Activated T-helper 1 cell treated with anti-CD3 and anti-CD28 coated beads, Interleukin-12 subunit alpha, Interleukin-12 subunit beta, Interleukin-2, Interleukin-4 antibody, amounts not matched to agents 30 ng/mL and 10 ng/mL and 1 ng/mL, durations not matched to agents 14 hours and 24 hours and 36 hours (primary cell): Measurements from ENCODE around the gene DPH1. TPM values are rescaled to one million over a fixed set of nuclear protein-coding genes. Genes with fewer than 3 reads are reported as not detected.

ENCODE experiments used
- DNase-seq: peaks from one replicate; pipeline ENCODE4 v3.0.0; 2021; ENCODE audit warnings: low spot score
- H3K27ac Mint-ChIP-seq: one replicate; pipeline ENCODE4 v1.8.0; 2021; ENCODE audit warnings: mild to moderate bottlenecking, mixed read lengths
- H3K27me3 Mint-ChIP-seq: one replicate; pipeline ENCODE4 v1.8.0; 2022; ENCODE audit warnings: mild to moderate bottlenecking, moderate library complexity, mixed read lengths; ENCODE audit not compliant: insufficient read depth
- H3K36me3 Mint-ChIP-seq: one replicate; pipeline ENCODE4 v1.8.0; 2021; ENCODE audit warnings: low read depth, mixed read lengths
- H3K4me1 Mint-ChIP-seq: one replicate; pipeline ENCODE4 v1.8.0; 2021; ENCODE audit warnings: low read depth, mixed read lengths
- H3K4me3 Mint-ChIP-seq: one replicate; pipeline ENCODE4 v1.8.0; 2021; ENCODE audit warnings: mild to moderate bottlenecking, moderate library complexity, mixed read lengths
- H3K9me3 Mint-ChIP-seq: one replicate; pipeline ENCODE4 v1.8.0; 2021; ENCODE audit warnings: mixed read lengths
- intact Hi-C: fragments of 100-400 bp; cut with micrococcal nuclease; formaldehyde crosslinking; loops from one replicate; pipeline ENCODE4 v1.15.1; 2024
- total RNA-seq: library from RNA; stranded (reverse); gene quantifications from 2 replicates; pipeline ENCODE4 v1.2.3, GENCODE V29; 2022

The DPH1 gene
- total RNA-seq, 1 donor from 2014 or later, result 49.4 TPM

- Mint-ChIP-seq H3K27me3 (no peaks in the 10 kb centered on the region), H3K4me1 (peaks cover 55% of the 10 kb centered on the region), H3K4me3 (no peak overlapping the region), H3K27ac (no peak overlapping the region), H3K36me3 (peaks cover 14% of the 10 kb centered on the region), H3K9me3 (no peaks in the 10 kb centered on the region)
- intact Hi-C loops, result no loop called here
- DNase-seq, result no peak
Measured at GRCh38 chr17:2093349-2093748, 63.4 kb downstream of the DPH1 start.

Other genes starting within 250 kb of the DPH1 start
- 28.4 and 33.4 TPM in 2 replicates for gene SMYD4, start 200.3 kb upstream of the DPH1 start, total RNA-seq
- gene RPA1, start 200.1 kb upstream of the DPH1 start, total RNA-seq, result 266 and 269 TPM in 2 replicates
- 1.0 TPM in 2 replicates for gene RTN4RL1, start 4.8 kb upstream of the DPH1 start, total RNA-seq
- 43.9 and 44.0 TPM in 2 replicates for gene OVCA2, start 11.9 kb downstream of the DPH1 start, total RNA-seq
- 45.6 and 47.0 TPM in 2 replicates for gene HIC1, start 24.9 kb downstream of the DPH1 start, total RNA-seq